Measurements from ENCODE around the gene RAB21. TPM values are rescaled to one million over a fixed set of nuclear protein-coding genes. Genes with fewer than 3 reads are reported as not detected.

The RAB21 gene
- total and polyA plus RNA-seq, 2 of the 13 experiments (the other 11 are each of a cell fraction or from before 2014, with no cell fraction given) = 4.4 to 50.9 TPM

DNA sequence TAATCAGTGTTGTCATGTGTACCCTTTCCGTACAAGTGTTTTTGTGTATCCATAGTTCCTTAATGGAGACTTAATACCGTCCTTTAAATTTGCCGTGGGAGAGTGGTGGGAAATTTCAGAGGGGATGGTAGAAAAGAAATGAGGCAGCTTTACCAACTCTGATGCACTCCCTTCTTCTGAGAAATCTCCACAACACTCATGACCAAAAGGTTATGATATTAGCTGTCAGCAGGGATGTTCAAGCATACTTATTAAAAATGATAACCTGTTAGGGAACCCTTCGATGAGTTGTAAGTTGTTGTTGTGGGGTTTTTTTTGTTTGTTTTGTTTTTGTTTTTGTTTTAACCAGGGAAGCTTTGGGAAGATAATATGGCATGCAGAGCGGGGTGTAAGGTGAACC lies 12.5 kb downstream of the RAB21 start (continued):
- TF ChIP-seq, protein P1, sequence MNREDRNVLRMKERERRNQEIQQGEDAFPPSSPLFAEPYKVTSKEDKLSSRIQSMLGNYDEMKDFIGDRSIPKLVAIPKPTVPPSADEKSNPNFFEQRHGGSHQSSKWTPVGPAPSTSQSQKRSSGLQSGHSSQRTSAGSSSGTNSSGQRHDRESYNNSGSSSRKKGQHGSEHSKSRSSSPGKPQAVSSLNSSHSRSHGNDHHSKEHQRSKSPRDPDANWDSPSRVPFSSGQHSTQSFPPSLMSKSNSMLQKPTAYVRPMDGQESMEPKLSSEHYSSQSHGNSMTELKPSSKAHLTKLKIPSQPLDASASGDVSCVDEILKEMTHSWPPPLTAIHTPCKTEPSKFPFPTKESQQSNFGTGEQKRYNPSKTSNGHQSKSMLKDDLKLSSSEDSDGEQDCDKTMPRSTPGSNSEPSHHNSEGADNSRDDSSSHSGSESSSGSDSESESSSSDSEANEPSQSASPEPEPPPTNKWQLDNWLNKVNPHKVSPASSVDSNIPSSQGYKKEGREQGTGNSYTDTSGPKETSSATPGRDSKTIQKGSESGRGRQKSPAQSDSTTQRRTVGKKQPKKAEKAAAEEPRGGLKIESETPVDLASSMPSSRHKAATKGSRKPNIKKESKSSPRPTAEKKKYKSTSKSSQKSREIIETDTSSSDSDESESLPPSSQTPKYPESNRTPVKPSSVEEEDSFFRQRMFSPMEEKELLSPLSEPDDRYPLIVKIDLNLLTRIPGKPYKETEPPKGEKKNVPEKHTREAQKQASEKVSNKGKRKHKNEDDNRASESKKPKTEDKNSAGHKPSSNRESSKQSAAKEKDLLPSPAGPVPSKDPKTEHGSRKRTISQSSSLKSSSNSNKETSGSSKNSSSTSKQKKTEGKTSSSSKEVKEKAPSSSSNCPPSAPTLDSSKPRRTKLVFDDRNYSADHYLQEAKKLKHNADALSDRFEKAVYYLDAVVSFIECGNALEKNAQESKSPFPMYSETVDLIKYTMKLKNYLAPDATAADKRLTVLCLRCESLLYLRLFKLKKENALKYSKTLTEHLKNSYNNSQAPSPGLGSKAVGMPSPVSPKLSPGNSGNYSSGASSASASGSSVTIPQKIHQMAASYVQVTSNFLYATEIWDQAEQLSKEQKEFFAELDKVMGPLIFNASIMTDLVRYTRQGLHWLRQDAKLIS (CRISPR knock-in tag; IDR thresholded peaks at IDR 0.05) = no peak
- no peak for TF ChIP-seq ZNF615 (CRISPR knock-in tag; IDR thresholded peaks at IDR 0.05; ENCODE audit: borderline replicate concordance)
- no peak for TF ChIP-seq TBX2 (CRISPR knock-in tag; IDR thresholded peaks at IDR 0.05; ENCODE audit: borderline replicate concordance)
- TF ChIP-seq PHB2 (IDR thresholded peaks at IDR 0.05; ENCODE audit: partially characterized antibody) = no peak
- TF ChIP-seq, protein P2, sequence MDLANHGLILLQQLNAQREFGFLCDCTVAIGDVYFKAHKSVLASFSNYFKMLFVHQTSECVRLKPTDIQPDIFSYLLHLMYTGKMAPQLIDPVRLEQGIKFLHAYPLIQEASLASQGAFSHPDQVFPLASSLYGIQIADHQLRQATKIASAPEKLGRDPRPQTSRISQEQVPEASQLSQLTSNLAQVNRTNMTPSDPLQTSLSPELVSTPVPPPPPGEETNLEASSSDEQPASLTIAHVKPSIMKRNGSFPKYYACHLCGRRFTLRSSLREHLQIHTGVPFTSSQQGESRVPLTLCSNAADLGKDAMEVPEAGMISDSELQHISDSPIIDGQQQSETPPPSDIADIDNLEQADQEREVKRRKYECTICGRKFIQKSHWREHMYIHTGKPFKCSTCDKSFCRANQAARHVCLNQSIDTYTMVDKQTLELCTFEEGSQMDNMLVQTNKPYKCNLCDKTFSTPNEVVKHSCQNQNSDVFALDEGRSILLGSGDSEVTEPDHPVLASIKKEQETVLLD (CRISPR knock-in tag; IDR thresholded peaks at IDR 0.05; ENCODE audit: low read depth) = no peak
- TF ChIP-seq, protein P3, sequence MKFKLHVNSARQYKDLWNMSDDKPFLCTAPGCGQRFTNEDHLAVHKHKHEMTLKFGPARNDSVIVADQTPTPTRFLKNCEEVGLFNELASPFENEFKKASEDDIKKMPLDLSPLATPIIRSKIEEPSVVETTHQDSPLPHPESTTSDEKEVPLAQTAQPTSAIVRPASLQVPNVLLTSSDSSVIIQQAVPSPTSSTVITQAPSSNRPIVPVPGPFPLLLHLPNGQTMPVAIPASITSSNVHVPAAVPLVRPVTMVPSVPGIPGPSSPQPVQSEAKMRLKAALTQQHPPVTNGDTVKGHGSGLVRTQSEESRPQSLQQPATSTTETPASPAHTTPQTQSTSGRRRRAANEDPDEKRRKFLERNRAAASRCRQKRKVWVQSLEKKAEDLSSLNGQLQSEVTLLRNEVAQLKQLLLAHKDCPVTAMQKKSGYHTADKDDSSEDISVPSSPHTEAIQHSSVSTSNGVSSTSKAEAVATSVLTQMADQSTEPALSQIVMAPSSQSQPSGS (CRISPR knock-in tag; IDR thresholded peaks at IDR 0.05) = no peak
- TF ChIP-seq GABPA (IDR thresholded peaks at IDR 0.05; ENCODE audit: low read depth, low read length) = no peak
- TF ChIP-seq GABPA (CRISPR knock-in tag; IDR thresholded peaks at IDR 0.05; ENCODE audit: low read depth) = no peak
- TF ChIP-seq MXD4 (CRISPR knock-in tag; IDR thresholded peaks at IDR 0.05) = no peak
- TF ChIP-seq KDM3A (CRISPR knock-in tag; IDR thresholded peaks at IDR 0.05; ENCODE audit: low read depth) = no peak

Data from HepG2 (cell line).